Epidermal melanocyte (primary cell): ENCODE data around the gene GRM2.

Source experiments
- DNase-seq: peaks from one replicate; pipeline ENCODE4 v3.0.0; 2011; ENCODE audit warnings: low spot score; ENCODE audit not compliant: insufficient read length

Gene GRM2

DNA sequence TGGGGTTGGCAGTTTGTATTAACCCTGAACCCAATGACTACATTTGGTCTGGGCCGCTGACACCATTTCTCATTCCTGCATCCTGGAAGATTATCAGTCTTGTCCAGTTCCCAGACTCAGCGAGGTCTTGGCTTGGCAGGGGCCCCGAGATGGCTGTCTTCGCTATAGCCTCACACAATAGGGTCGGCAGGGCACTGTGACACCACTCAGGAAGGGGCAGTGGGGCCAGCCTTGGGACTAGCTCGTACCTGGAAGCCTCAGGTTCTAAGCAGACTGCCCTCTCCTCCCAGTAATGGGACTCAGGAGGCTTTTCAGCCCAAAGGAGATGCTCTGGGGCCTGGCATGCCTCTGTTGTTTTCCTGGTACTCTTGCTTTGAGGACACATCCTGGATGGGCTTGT, 26.7 kb upstream of the GRM2 start:
- DNase-seq = no peak

DNA sequence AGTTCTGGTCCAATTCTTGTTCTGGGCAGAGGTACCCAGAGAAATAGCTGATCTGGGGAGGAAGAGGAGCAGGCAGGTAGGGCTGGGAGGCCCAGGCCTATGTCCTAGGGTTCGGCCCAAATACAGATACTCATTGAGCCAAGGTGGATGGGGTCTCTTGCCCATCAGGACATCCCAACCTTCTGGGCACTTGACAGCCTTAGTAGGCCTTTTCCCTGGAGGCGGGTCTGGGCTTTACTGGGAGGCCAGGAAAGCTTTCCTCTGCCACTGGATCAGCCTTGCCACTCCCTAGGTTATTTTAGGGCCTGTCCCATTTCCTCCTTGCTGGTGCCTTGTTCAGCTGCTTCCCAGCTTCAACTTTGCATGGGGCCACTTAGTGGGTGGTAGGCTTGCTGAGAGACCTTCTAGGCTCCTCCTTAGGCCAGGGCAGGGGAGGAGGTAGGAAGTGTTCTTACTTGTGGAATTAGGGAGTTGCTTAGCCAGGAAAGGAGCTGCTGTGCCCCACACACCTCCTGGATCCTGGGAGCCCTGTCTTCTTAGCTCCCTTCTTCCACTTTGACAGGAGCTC, 26.1 kb upstream of the GRM2 start:
- no peak for DNase-seq

DNA sequence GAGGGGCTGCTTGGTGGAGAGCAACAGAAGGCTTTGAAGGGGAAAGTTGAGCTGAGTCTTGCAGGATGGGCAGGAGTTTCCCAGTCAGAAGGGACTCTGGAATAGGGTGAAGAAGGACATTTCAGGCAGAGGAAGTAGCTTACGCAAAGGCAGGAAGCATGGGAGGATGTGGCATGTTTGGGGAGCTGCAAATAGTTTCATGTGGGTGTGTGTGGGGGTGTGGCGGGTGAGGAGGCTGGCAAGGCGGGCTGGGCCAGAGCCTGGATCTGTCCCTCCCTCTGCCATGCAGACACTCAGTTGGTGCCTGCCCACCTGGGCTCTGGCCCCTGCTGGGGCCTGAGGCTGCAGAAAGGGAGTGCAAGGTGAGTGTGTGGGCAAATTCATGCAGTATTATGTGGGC, 25.4 kb upstream of the GRM2 start:
- DNase-seq = no peak

DNA sequence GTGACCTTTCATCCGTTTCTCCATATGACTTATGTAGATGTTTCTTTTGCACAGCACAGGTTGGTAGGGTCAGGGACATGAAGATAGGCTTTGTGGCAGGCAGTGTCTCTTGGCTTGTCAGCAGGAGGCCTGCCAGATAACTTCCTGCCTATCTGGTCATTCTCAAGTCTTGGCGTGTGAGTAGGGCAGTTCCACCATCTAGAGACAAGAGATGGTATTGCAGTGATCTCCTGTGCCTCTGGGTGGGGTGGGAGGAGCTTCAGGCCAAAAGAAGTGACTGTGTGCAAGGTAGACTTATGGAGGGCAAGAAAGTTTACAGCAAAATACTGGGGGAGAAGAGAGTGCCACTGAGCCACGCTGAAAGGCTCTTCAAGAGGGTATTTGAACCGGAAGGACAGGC, 24.8 kb upstream of the GRM2 start:
- peak; percentile 96 for DNase-seq

DNA sequence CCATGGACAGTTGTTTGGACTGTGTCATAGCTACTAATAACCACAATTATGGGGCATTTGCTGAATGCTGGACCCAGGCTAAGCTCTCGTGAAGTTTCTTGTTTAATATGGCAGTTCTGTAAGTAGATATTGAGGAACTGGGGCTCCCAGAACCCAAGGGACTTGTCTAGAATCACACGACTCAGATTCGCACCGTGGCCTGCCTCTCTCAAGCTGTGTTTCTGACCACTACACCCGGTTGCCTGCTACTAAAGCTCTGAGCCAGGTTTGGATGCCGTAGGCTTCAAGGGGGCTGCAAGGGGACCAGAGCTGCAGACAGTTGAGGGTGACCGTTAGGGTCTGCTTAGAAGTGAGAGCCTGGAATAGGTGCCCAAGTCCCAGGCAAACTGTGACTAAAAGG, 24.3 kb upstream of the GRM2 start:
- DNase-seq = no peak

DNA sequence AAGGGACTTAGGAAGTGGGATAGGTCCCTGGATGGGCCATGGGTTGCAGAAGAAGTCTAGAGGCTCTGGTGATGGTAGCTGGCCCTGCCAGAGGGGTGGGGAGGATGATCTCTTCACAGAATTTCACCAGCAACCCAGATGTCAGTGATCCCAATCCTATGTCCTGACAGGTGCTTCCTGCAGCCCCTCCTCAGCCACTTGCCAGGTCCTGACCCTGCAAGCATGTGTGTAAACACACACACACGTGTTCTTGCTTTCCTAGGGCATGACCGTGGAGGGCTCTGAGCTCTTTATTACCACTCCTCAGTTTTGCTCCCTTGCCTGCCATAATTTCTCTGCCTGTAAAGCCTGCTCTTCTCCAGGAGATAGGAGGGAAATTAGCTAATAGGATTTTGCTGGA, 23.3 kb upstream of the GRM2 start:
- no peak for DNase-seq

GRCh38 chr3:51684971-51685751, 21.7 kb upstream of the GRM2 start:
- no peak for DNase-seq

DNA sequence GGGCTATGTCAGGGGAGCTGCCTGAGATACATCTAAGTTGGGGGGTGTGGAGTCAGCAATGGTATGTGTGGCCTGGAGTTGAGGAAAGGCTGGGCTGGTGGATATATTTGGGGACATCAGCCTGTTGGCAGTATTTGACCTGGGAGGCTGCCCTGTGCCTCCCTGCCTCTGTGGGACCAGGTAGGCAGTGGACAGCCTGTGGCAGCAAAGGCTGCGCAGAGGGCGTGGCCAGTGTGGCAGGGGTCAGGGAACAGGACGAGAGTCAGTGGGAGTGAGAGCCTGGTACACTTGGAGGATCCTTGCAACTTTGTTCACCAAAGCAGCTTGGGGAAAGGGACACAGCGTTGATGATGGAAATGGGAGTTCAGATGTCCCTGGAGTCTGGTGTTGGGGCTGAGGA, 20.8 kb upstream of the GRM2 start:
- DNase-seq = no peak

DNA sequence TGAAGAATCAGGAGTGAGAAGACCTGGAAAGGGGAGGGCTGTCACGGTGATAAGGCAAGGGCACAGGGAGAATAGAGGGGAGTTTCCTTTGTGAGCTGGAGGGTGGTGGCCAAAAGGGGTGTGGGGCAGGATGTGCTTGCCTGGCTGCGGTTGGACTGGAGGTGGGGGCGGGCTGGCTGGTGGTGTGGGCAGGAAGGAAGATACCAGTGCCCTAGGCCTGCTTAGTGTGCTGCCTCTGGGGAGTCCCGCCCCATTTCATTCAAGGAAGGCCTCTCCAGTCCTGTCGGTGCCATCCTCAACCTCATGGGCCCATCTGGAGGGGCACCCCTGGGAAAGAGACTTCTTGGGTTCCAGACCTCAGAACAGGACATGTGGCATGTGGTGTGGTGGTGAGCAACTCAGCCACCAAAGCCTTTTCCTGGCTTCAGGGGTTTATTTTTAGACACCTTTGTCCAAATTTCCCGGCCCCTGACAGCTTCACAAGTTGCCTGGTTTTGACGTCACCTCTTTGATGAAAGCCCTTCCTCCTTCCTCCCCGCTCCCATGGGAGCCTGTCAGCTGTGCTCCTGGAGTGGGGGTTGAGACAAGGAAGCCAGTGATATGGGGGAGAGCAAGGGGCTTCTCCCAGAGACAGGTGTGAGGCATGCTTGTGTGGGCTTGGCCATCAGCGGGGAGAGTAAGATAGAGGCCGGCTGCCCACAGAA, 20.2 kb upstream of the GRM2 start:
- DNase-seq = no peak

- DNase-seq = no peak
These were observed 19.2 kb upstream of the GRM2 start for GRCh38 chr3:51687431-51688205.

DNA sequence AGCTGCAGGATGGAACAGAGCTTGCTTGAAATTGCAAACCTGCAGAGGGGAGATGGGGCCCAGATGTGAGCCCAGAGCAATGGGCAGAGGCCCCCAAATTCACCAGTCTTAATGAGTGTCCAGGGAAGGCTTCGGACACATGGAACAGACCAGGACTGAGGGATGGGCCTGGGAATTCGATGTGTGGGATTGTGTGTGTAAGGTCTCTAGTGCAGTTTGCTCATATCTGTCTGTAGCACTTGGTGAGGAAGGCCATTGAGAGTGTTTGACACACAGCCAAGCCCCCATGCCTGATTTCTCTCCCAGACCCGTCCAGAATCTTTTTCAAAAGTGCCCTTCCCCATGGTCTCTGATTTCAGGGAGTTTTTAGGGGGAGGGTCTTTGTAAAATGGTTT, 18.7 kb upstream of the GRM2 start:
- DNase-seq = no peak

- DNase-seq = no peak
These were observed 15.8 kb upstream of the GRM2 start for GRCh38 chr3:51691021-51691420.

DNA sequence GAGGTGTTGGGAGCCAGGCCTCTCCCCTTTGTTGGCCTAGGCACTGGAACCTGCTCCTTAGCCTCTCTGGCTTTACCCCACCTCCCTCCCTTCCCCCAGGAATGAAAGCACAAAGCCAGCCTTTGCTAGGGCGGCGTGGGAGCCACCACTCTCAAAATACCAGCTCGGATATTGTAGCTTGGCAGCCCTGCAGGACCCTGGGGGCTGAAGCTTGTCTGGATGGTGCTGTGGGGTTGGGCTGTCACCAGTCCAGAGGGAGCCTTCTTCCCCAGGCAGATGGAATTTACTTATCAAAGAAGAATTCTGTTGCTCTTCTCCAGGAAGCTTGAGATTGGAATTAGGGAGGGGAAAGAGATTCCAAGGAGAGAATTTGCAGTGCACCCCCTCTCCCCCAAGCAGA, 14.9 kb upstream of the GRM2 start:
- peak; percentile 43 for DNase-seq

GRCh38 chr3:51692980-51693395, 13.9 kb upstream of the GRM2 start:
- DNase-seq = no peak

DNA sequence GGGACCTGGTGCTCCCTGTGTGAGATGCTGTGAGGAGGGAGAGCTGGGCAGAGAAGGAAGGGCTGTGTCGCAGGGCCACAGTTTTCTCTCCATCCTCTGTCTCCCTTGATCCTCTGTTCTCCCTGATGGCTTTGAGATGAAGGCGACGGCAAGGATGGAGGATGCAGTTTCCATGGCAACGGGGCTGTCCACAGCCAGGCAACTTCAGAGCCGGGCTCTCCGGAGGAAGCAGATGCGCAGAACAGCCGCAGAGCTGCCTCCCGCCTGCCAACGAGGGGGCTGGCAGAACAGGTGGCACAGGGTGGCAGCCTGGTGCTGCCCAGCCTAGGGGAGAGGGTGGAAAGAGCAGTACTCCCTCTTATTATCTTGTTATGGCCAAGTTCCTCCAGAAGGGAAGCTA, 9.9 kb upstream of the GRM2 start:
- DNase-seq = no peak

DNA sequence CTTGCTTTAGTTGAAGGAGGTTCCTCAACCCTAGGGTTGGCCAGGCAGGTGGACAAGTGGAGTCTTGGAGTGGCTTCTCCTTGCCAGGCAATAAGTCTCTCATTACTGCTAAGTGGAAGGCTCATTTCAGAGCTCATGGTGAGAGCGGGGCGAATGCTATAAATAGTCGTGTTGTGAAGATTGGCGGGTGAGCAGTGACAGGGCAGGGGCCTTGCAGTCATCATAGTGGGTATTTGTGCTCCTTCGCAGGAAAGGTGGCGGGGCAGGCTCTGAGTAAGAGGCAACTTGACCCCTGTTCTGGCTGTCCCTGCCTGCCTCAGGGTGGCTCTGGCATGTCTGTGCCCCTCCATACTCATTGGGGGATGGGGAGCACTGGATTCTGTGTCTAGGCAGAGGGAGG, 8.7 kb upstream of the GRM2 start:
- no peak for DNase-seq

DNA sequence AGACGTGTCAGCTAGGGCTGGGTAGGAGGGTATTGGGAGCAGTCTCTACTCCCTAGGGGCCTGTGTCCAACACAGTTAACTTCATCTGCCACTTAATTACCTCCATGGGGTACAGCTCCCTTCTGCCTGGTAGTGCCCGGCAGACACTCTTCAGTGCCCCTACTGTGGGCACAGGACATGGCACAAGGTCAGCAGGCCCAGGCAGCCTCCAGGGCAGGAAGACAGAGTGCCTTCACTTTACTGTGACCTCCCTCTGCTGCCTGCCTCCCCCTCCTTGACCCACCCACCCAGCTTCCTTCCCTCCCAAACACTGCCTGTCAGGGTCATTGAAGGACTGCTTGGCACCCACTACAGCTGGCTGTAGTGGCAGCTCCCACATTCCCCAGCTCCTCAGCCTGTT, 6.5 kb upstream of the GRM2 start:
- DNase-seq = no peak

DNA sequence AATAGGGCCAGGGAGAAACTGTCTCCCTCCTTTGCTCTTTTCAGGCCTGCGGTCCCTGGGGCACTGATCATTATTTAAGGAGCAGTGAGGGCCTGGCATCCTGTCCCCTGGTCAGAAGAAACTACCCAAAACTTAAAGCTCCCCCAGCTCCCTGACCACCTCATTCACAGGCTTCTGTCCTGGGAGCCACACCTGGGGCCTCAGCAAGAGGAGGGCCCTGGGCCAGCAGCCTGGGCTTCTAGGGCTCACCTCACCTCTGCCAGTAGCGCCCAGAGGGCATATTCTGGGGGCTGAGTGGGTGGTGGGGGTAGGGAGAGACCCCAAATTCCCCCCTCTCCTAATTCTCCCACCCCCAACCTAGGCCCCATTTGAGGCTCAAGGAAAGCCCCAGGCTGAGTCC, 4.7 kb upstream of the GRM2 start:
- DNase-seq = no peak

DNA sequence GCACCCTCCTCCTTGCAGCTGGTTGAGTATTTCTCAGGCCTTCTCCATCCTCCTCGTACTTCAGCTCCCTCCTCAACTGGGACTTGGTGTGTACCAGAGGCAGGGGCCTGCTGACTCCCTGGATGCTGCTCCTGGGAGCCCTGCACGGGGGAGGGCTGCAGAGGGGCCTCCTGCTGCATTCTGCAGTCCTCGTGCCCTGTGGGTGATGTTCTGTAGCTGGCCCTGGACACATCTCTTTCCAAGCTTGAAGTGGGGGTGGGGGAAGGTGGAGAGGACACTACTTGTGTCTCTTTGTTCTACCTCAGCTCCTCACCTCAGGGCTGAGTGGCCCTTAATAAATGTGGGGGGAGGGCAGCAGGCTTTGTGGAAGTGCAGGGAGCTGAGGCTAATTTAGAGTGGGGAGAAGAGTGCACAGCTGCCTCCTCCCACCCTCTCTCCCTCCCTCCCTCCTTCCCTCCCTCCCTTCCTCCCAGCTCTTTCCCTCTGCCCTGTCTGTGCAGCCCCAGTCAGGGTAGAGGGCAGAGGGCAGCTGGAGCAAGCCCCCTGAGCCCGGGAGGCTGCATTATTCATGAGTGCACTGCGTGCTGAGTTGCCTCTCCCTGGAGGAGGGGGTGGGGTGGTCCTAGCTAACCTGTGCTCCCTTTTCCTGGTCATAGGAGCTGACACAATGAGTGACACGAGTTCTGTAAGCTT, 3.7 kb upstream of the GRM2 start:
- DNase-seq = no peak

GRCh38 chr3:51703761-51704510, 2.9 kb upstream of the GRM2 start:
- no peak for DNase-seq

DNA sequence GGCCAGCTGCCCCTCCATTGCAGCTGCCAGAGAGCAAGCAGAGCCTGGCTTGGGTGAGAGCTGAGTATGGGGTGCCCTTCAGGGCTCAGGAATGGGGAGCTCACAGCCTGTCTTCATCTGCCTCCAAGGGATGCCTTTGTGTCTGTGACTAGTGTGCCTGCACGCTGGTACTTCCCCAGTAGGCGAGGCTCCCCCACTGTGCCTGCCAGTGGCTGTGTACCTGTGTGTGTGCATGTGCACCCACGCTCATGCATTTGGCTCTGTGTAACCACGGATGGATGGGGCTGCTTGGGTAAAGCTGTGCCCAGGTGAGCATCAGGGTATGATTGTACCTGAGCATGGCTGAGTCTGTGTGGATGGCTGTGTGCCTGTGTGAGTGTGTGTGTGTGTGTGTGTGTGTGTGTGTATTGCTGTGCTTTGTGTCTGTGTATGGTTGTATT, 2.3 kb upstream of the GRM2 start:
- no peak for DNase-seq
